ENCODE data around the gene CMSS1. TPM values are rescaled to one million over a fixed set of nuclear protein-coding genes. Genes with fewer than 3 reads are reported as not detected.
A peak's percentile ranks its signal among the peaks of the same experiment; 100 is the strongest.

CMSS1 gene
- total RNA-seq, 4 donors from 2014 or later, result 9.2 to 18.5 (median 12.9) TPM

- DNase-seq, result no peak
- Histone ChIP-seq H3K36me3 (no peaks in the 10 kb centered on the region), H3K27me3 (no peaks in the 10 kb centered on the region), H3K9me3 (no peaks in the 10 kb centered on the region), H3K27ac (no peak overlapping the region), H3K4me1 (no peaks in the 10 kb centered on the region), H3K4me3 (no peak overlapping the region)
- no peak for TF ChIP-seq CTCF (IDR thresholded peaks at IDR 0.05)
- TF ChIP-seq POLR2A (IDR thresholded peaks at IDR 0.05), result no peak
- 72 to 75% methylated on average over 4 of the region's 4 CpGs for WGBS, 2 donors
- intact Hi-C loops (cut with DNase I), result no loop called here
Measured at GRCh38 chr3:99957151-99957796, 139.6 kb downstream of the CMSS1 start.

- H3K9me3 ChIP-seq, result no peaks in the 10 kb centered on the region
- peak overlapping the region in 1 of 4 donors; percentile 30 for H3K27ac ChIP-seq
- H3K36me3 ChIP-seq, result no peaks in the 10 kb centered on the region
- TF ChIP-seq POLR2A (IDR thresholded peaks at IDR 0.05) (no peak), CTCF (IDR thresholded peaks at IDR 0.05) (no peak)
- no peaks in the 10 kb centered on the region for H3K4me1 ChIP-seq
- H3K27me3 ChIP-seq, result no peaks in the 10 kb centered on the region
- 85 to 86% methylated on average over 3 of the region's 3 CpGs for WGBS, 2 donors
- H3K4me3 ChIP-seq, result no peak overlapping the region
- DNase-seq, result no peak
- intact Hi-C loops (cut with DNase I), result no loop called here
Measured at GRCh38 chr3:99958222-99958912, 140.7 kb downstream of the CMSS1 start.

DNA sequence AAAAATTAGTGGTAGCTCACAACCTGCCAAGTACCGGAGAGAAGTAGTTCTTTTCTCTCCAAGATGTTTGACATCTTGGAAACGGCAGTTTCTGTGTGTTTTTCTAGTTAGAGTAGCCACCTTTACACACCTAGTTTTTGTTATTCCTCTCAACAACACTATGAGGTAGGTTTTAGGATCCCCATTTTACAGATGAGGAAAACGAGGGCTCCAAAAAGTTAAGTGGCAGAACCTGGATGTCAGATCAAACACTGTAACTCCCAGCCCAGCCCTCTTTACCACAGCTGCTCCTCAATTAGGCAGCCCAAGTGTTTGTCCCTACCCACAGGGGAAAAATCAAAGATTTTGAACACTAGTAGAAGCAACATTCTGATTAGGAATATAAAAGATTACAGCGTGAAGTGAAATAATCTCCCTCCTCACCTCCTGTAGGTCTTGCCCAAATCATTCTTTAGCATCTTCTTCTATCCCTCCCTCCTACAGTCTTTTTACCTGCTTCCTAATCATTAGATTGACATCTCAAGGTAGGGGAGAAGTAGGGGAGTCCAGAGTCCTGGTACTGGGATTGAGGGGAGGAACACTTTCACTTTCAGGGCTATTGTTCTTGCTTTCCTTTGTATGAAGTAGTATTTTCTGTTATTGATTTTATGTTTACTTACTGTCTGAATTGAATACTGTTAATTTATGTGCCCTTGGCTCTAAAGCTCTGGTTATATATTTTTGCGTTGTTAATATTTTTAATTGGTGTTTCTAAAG lies 142.6 kb downstream of the CMSS1 start:
- TF ChIP-seq CTCF (IDR thresholded peaks at IDR 0.05) (no peak), POLR2A (IDR thresholded peaks at IDR 0.05) (no peak)

DNA sequence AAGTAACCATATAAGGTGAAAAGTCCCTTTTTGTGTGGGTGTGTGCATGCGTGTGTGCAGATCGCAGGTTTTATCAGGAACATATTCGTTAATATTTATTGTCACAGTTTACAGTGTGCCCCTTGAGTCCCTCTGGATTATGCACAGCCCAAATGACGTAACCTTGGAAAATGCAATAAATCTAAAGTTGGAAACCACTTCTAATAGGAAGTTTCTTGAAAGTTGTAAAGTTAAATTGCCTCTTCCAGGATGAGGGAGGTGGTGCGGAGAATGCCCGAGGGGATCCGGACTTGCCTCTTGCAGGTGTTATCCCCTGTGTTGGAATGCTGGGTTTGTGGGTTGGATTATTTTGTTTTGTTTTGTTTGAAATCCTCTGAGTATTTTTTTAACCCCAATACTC lies 143.3 kb downstream of the CMSS1 start:
- intact Hi-C loops (cut with DNase I), result no loop called here
- no peaks in the 10 kb centered on the region for H3K9me3 ChIP-seq
- WGBS, 2 donors, result 70 to 79% methylated on average over 7 of the region's 7 CpGs
- H3K4me3 ChIP-seq, result peak overlapping the region in 1 of 4 donors; percentile 27
- peaks cover 0 to 15% (median 0%) of the 10 kb centered on the region in 3 donors for H3K4me1 ChIP-seq
- H3K36me3 ChIP-seq, result no peaks in the 10 kb centered on the region
- no peak for DNase-seq
- H3K27ac ChIP-seq, result no peak overlapping the region
- TF ChIP-seq POLR2A (IDR thresholded peaks at IDR 0.05) (no peak), CTCF (IDR thresholded peaks at IDR 0.05) (no peak)
- H3K27me3 ChIP-seq, result no peaks in the 10 kb centered on the region

More for the DNA sequence above, 142.6 kb downstream of the CMSS1 start:
- Histone ChIP-seq H3K27me3 (no peaks in the 10 kb centered on the region), H3K36me3 (no peaks in the 10 kb centered on the region), H3K4me3 (no peak overlapping the region), H3K27ac (peak overlapping the region in 1 of 4 donors; percentile 30), H3K4me1 (peaks cover 0 to 8% (median 0%) of the 10 kb centered on the region in 3 donors), H3K9me3 (no peaks in the 10 kb centered on the region)
- DNase-seq, result no peak
- intact Hi-C loops (cut with DNase I), result no loop called here
- 70 to 76% methylated on average over 5 of the region's 5 CpGs for WGBS, 2 donors
